Stimulated activated CD4-positive, alpha-beta T cell treated with anti-CD3 and anti-CD28 coated beads, Interleukin-1b, Interleukin-23, amount 100 ng/mL, for 4 hours (primary cell): ENCODE data around the gene TECTA.
"Not testable (repeated sequence)": the region's sequence is repeated elsewhere in the genome, so short reads cannot be mapped to it uniquely, and the experiment has no call there.

Source experiments
- DNase-seq, 2 donors: peaks; one replicate each; pipeline ENCODE4 v3.0.0-alpha.2; 2020; ENCODE audit warnings: low read depth in 2 of 2

The TECTA gene

GRCh38 chr11:121228851-121229250, 127.8 kb downstream of the TECTA start:
- DNase-seq = no peak

DNA sequence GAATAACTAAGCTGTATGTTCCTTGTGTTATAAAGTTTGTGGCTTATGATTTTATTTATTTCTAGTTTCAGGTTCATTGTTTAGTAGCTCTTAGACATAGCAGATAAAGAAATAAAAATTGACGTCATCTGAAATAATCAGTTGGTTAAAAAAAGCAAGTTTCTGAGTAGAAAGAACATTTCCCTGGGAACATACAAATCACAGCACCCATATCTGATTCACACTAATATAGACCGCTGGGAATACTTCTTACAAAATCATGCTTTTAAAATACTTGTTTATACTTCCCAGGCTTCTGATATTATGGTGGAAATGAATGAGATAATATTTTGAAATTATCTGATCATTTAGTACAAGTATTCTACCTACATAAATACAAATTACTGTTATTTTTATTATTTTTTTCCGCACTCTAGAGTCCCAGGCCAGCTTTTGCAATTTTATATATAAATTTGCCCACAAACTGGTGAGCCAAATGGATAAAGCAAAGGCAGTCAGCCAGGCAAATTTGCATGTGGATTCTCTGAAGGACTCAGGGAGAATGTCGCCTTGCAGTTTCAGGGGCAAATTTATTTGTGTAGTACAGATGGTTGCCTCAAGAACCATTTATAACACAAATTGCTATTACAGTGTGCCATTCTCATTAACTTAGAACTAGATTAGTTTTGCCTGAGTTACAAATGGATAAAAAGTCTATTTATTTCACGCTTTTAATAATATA, 128.6 kb downstream of the TECTA start:
- DNase-seq = no peak

GRCh38 chr11:121231576-121232278, 130.7 kb downstream of the TECTA start:
- DNase-seq = no peak

DNA sequence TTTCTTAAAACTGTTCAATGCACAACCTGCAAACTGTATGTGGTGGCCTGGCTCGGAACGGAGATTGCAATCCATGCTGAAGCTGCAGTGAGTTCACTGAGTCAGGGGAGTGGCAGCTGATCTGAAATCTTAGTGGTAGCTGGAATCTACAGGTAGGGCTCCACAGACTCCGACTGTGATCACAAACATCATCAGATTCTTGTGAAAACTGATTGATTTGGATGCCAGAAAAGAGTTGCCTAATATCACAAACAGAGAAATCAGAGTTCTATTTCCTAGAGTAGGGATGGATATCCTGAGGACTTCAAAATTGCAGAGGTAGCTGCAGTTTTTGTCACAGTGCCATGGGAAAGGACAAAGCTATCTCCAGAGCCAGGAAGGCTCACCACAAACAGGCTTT, 134.0 kb downstream of the TECTA start:
- DNase-seq = no peak

- no peak for DNase-seq
Observed at GRCh38 chr11:121236115-121237001, 135.3 kb downstream of the TECTA start.

DNA sequence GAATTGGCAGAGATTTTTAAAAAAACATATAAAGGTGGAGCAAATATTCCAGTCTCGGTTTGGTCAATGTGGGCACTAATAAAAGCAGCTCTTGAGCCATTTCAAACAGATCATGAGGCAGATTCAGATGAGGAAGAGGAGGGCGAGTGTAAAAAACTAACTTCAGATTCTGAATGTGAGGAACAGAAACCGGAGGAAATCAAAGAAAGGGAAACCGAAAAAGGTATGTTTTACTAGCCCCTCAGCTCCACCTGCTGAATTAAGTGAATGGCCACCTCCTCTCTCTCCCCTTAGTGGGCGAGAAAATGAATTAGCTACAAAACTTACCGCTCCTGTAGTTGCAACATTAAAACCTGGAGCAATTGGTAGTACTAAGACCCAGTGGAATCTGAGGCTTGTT, 136.2 kb downstream of the TECTA start:
- not testable (repeated sequence) for DNase-seq

- DNase-seq = no peak
Observed at GRCh38 chr11:121237686-121238658, 136.9 kb downstream of the TECTA start.

GRCh38 chr11:121238956-121239355, 137.9 kb downstream of the TECTA start:
- DNase-seq = no peak

GRCh38 chr11:121240001-121240400, 139.0 kb downstream of the TECTA start:
- not testable (repeated sequence) for DNase-seq

- no peak for DNase-seq
Observed at GRCh38 chr11:121240650-121241303, 139.7 kb downstream of the TECTA start.
